ENCODE measurements around the gene STMN1.

The STMN1 gene

DNA sequence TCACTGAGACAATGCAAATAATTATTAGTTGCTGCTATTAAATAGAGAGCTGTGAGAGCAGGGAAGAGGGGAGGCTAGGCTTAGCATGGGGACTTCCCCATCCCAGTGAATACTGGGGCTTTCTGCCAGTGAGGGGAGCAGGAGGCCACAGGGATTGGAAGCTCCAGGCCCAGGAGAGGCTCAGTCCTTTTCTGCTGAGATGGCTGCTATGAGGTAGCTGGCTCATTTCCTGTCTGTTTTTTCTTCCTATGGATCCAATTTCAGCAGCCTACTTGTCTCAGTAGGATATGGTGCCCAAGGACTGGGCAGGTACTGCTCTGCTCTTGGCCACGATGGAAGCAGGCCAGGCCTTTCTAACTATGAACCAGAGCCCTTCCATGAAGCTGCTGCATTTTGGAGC lies 10.0 kb downstream of the STMN1 start:
- H3K27ac ChIP-seq, result no peak overlapping the region
- H3K36me3 ChIP-seq, result peaks cover 21% of the 10 kb centered on the region
- no peaks in the 10 kb centered on the region for H3K27me3 ChIP-seq
- peaks cover 6 to 7% of the 10 kb centered on the region in 2 experiments for H3K4me1 ChIP-seq (ENCODE audit: control insufficient read depth in 1 of 2, insufficient read depth in 1 of 2, low read depth in 1 of 2, low read length in 1 of 2)
- no peaks in the 10 kb centered on the region for H3K9me3 ChIP-seq
- H3K4me3 ChIP-seq (ENCODE audit: low read depth in 1 of 2, low read length in 1 of 2), result no peak overlapping the region
- TF ChIP-seq, protein P1, sequence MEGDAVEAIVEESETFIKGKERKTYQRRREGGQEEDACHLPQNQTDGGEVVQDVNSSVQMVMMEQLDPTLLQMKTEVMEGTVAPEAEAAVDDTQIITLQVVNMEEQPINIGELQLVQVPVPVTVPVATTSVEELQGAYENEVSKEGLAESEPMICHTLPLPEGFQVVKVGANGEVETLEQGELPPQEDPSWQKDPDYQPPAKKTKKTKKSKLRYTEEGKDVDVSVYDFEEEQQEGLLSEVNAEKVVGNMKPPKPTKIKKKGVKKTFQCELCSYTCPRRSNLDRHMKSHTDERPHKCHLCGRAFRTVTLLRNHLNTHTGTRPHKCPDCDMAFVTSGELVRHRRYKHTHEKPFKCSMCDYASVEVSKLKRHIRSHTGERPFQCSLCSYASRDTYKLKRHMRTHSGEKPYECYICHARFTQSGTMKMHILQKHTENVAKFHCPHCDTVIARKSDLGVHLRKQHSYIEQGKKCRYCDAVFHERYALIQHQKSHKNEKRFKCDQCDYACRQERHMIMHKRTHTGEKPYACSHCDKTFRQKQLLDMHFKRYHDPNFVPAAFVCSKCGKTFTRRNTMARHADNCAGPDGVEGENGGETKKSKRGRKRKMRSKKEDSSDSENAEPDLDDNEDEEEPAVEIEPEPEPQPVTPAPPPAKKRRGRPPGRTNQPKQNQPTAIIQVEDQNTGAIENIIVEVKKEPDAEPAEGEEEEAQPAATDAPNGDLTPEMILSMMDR (IDR thresholded peaks at IDR 0.05), result no peak

DNA sequence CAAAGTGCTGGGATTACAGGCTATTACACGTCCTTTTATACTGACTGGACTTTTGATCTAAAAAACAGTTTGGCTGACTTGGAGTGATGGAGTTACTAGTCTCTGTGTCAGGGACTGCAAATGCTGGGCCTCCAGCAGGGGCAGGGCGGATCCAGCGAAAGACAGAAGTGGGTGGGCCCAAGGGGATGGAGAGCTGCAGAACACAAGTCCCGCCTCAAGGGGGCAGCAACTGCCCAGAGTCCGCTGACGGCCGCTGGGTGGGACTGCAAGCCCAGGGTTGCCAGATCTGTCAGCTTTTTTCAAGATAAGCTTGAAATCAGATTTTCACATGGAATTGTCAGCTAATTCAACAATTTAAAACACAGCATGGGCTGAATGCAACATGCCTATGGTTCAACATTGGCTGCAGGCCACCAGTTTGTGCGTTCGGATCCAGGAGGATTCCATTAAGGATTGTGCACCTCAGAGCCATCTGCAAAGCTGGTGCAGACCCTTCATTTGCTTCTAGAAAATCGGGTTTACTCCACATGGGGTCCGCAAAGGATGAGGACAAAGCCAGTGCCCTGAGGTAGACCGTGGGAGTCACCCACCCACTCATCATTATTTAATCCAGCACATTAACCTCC lies 10.7 kb downstream of the STMN1 start:
- H3K27me3 ChIP-seq, result no peaks in the 10 kb centered on the region
- TF ChIP-seq, protein P1 (IDR thresholded peaks at IDR 0.05), result peak; percentile 97

GRCh38 chr1:25893116-25893515 lies 13.1 kb downstream of the STMN1 start:
- Histone ChIP-seq H3K27ac (no peak overlapping the region), H3K4me3 (ENCODE audit: low read depth in 1 of 2, low read length in 1 of 2) (no peak overlapping the region), H3K9me3 (no peaks in the 10 kb centered on the region), H3K36me3 (peaks cover 2% of the 10 kb centered on the region), H3K27me3 (no peaks in the 10 kb centered on the region), H3K4me1 (ENCODE audit: control insufficient read depth in 1 of 2, insufficient read depth in 1 of 2, low read depth in 1 of 2, low read length in 1 of 2) (peaks cover 6 to 7% of the 10 kb centered on the region in 2 experiments)
- TF ChIP-seq, protein P1 (IDR thresholded peaks at IDR 0.05), result no peak

More for the DNA sequence above, 10.7 kb downstream of the STMN1 start:
- Histone ChIP-seq H3K4me3 (ENCODE audit: low read depth in 1 of 2, low read length in 1 of 2) (no peak overlapping the region), H3K27ac (no peak overlapping the region), H3K36me3 (peaks cover 21% of the 10 kb centered on the region), H3K4me1 (ENCODE audit: control insufficient read depth in 1 of 2, insufficient read depth in 1 of 2, low read depth in 1 of 2, low read length in 1 of 2) (peaks cover 6 to 7% of the 10 kb centered on the region in 2 experiments), H3K9me3 (no peaks in the 10 kb centered on the region)

DNA sequence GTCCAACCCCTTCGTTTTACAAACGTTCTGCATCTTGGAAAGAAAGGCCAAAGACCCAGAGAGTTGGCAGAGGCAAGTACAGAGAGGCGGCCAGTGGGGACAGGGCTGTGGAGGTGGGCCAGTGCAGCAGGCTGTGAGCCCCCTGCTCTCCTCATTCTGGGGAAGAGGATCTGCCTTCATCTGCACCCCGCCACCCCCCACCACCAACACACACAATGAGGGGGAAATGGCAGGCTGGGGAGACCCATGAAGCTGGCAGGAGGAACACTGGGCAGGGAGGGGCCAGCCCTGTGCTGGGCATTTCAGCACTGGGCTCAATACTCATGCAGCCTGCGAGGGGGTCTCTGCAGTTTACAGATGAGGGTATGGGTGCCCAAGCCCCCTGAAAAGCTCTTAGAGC lies 14.6 kb downstream of the STMN1 start:
- no peak overlapping the region for H3K27ac ChIP-seq
- no peaks in the 10 kb centered on the region for H3K9me3 ChIP-seq
- H3K4me1 ChIP-seq (ENCODE audit: control insufficient read depth in 1 of 2, insufficient read depth in 1 of 2, low read depth in 1 of 2, low read length in 1 of 2), result peaks cover 6 to 7% of the 10 kb centered on the region in 2 experiments
- TF ChIP-seq, protein P1 (IDR thresholded peaks at IDR 0.05), result no peak
- H3K27me3 ChIP-seq, result no peaks in the 10 kb centered on the region
- no peak overlapping the region for H3K4me3 ChIP-seq (ENCODE audit: low read depth in 1 of 2, low read length in 1 of 2)
- no peaks in the 10 kb centered on the region for H3K36me3 ChIP-seq

DNA sequence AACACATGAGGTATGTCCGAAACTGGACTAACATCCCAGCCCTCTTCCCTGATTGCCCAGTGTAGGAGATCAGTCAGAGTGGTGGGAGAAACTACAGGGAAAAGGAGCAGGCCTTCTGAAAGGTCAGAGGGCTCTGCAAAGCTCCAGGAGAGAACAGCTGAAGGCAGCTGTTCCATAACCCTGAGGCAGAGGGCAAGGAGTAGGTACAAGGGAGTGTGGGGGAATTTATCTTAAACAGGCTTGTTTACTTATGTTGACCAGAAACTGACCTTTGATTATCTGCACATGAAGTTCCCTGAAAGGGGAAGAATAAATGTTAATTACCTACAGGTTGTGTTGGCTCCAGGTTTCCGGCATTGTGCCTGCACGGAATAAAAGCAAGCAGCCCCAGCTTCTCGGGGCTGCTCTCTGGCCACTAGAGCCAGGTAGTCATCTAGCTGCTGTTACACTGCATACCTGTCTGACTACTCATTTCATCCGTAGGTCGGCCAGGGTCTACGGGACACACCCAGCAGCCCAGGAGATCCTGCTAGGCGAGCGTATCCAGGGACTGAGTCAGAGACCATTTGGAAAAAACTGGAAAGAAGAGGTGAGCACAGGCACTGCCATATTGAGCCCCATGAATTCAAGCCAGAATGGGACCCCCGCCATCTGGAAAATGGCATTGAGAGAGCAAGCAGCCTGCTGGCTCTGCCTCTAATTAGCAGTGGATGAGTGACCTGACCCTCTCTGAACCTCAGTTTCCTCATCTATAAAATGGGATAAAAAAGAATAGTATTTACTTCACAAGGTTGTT lies 15.8 kb downstream of the STMN1 start:
- Histone ChIP-seq H3K27ac (no peak overlapping the region), H3K4me3 (ENCODE audit: low read depth in 1 of 2, low read length in 1 of 2) (no peak overlapping the region), H3K4me1 (ENCODE audit: control insufficient read depth in 1 of 2, insufficient read depth in 1 of 2, low read depth in 1 of 2, low read length in 1 of 2) (peaks cover 4% of the 10 kb centered on the region in 2 experiments), H3K27me3 (no peaks in the 10 kb centered on the region), H3K9me3 (no peaks in the 10 kb centered on the region), H3K36me3 (no peaks in the 10 kb centered on the region)
- TF ChIP-seq, protein P1 (IDR thresholded peaks at IDR 0.05), result no peak

All from neutrophil (primary cell).